ENCODE data around the gene EHD4. TPM values are rescaled to one million over a fixed set of nuclear protein-coding genes. Genes with fewer than 3 reads are reported as not detected.

Gene EHD4
- total RNA-seq, 1 donor from 2014 or later = 2.0 TPM

DNA sequence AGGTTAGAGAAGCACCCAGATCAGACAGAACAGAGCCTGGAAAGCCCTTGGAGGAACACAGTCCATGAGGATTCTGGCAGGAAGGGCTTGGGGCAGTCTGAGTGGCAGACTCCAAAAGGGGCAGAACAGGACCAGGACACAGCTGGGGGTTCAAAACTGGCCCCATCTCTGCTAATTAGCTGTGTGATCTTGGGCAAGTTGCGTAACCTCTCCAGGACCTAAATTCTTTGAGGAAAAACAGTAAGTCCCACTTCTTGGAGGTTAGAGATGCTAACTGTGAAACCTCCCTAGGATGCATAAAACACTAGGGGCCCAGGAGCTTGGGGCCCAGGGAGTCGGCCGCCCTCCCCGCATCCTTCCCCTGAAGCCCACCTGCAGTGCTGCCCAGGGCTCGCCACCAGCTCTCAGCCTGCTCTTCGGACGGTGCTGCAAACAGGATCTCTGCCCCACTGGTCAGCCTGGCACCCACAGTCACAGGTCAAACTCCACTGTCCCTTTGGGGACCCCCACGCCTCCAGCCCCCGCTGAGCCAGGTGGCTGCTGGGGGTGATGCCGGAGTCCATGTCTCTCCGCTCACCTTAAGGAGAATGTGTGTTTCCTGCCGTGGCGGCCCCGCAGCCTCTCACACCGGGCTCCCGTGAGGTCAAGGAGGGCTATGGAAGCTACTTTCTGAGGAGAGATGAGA, 121.7 kb downstream of the EHD4 start:
- DNase-seq (ENCODE audit: low spot score in 2 of 2) (no peak), FAIRE-seq (no peak)

DNA sequence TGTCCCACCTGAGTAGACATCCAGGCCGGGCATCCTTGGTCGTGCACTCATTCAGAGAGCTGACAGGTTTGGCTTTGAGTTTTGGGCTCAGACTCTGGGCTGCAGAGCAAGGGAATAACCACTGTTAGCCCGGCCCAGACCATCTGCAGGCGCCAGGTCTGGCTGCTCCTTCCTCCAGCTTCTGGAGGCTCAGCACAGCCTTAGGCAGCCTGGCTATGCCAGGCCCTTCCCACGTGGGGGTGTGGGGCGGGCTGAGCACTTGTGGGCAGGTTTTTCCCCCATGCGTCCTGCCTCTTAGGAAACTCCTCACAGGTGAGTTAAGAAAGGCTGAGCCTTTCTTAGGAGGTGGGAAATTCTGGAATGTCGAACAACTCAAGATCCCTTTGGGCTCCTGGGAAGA, 122.5 kb downstream of the EHD4 start:
- DNase-seq (ENCODE audit: low spot score in 2 of 2) (no peak), FAIRE-seq (no peak)

DNA sequence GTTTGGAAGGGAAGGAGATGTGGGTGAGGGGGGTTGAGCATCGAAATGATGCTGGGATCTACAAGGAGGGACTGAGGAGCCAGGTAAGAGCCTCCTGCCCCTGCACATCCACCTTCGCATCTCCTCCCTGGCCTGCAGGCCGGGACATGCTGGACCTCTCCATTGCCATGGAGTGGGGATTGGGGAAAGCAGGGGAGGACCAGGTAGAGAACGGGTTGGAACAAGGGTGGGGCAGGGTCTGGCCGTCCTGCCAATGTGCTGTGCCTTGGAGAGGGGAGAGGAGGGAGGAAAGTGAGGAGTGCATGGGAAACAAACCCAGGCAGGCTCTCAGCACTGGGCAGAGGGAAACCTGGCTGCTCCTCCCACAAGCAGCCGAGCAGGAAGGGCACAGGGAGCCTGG, 123.2 kb downstream of the EHD4 start:
- DNase-seq (ENCODE audit: low spot score in 2 of 2) (no peak), FAIRE-seq (no peak)

DNA sequence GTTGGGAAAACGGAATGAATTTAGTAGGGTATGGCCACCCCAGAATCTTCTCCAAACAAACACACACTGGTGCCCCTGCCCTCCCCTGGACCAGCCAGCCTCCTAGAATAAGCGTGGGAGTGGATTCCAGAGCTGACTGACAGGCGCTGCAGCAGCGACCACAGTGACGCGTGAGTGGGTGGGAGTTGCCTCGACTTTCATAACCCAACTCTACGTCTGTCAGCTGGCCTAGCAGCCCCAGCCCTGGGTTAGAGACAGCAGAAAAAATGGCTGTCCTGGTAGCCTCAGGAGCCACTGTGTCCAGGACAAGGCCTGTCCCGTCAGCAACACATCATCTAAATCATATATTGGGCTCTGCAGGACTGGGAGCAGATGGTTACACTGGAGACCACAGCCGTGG, 123.7 kb downstream of the EHD4 start:
- DNase-seq (ENCODE audit: low spot score in 2 of 2) = no peak
- no peak for FAIRE-seq

DNA sequence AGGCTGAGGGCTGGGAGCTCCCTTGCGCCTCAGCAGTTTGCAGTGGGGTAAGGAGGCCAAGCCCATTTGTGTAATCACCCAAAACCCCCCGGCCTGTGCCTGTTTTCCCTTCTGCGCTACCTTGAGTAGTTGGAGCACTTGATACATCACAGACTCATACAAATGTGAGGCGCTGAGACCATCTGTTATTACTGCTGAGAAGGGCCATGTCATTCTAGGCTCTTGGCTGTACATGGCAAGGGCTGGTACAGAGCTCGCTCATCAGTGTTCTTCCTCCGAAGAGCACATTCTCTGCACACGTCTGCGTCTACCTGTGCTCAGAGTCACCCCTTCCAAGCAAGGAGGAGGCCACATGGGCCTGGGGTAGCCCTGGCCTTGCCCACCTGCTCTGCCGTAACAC, 124.4 kb downstream of the EHD4 start:
- DNase-seq (ENCODE audit: low spot score in 2 of 2) = no peak
- FAIRE-seq = no peak

DNA sequence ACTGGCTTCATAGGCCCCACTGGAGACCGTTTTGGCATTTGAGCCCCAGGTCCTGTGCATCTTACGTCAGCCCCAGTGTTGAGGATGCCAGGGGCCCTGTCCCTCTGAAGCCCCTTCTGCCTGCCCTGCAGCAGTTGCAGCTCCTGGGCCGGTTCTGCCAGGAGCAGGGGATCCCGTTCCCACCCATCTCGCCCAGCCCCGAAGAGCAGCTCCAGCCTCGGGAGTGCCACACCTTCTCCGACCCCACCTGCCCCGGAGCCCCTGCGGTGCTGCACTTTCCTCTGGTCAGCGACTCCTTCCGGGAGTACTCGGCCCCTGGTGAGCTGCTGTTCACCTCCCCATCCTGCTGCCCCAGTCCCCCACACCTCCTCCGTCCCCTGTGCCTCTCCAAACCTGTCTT, 125.2 kb downstream of the EHD4 start:
- FAIRE-seq = no peak
- DNase-seq (ENCODE audit: low spot score in 2 of 2) = no peak

Small RNAs within 50 kb of the gene (small RNA-seq; reads per million reads assigned to genes)
- gene MIR4310 (not detected), gene RNA5SP393 (not detected)

Other genes starting within 250 kb of the EHD4 start
- gene MAPKBP1, start 198.1 kb downstream of the EHD4 start, total RNA-seq = 31.4 TPM
- 0.82 TPM for gene JMJD7, start 144.5 kb downstream of the EHD4 start, total RNA-seq
- 2.4 TPM for gene PLA2G4B, start 133.7 kb downstream of the EHD4 start, total RNA-seq
- 0.41 TPM for gene SPTBN5, start 78.5 kb downstream of the EHD4 start, total RNA-seq
- not detected for gene PLA2G4E, start 48.5 kb upstream of the EHD4 start, total RNA-seq
- gene PLA2G4D, start 122.0 kb upstream of the EHD4 start, total RNA-seq = under 0.01 TPM
- gene PLA2G4F, start 184.1 kb upstream of the EHD4 start, total RNA-seq = not detected
- 54.2 TPM for gene VPS39, start 235.7 kb upstream of the EHD4 start, total RNA-seq